ENCODE measurements around the gene SAE1. TPM values are rescaled to one million over a fixed set of nuclear protein-coding genes. Genes with fewer than 3 reads are reported as not detected.

Gene SAE1
- total RNA-seq, 2 experiments from 2014 or later: 165 to 175 TPM

DNA sequence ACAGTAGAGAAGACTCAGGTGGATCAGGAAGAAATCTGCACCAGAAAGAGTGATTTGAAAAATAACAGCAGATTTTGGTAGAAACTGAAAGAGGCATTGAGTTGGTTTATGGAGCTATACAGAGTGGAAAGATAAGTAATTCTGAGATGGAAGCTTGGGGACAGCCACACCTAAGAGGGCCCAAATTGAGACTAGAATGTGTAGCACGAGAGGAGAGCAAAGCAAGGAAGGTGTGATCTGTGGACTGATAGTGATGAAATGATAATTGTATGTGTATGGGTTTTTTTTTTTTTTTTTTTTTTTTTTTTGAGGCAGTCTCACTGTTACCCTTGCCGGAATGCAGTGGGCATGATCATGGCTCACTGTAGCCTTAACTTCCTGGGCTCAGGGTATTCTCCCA is 16.3 kb downstream of the SAE1 start:
- Mint-ChIP-seq H3K36me3 (ENCODE audit: low read depth) (peaks cover 74% of the 10 kb centered on the region), H3K4me1 (ENCODE audit: low read depth) (peaks cover 55% of the 10 kb centered on the region), H3K27me3 (ENCODE audit: low read depth) (no peaks in the 10 kb centered on the region), H3K27ac (peak overlapping the region; percentile 82), H3K9me3 (ENCODE audit: insufficient read depth) (no peaks in the 10 kb centered on the region), H3K4me3 (no peak overlapping the region)
- ChIA-PET CTCF (interaction anchor here (0.6 to 17.2 kb wide), 9 partner anchors 9 to 138 kb away, joined by 3 to 286 read pairs (median 10); no protein-coding TSS in a partner anchor), POLR2A (interaction anchor here (1.0 to 1.3 kb wide), 2 partner anchors 68 to 110 kb away, joined by 3 read pairs; partner anchors contain the start of gene CCDC9)
- ATAC-seq (no peak), DNase-seq (no peak)

DNA sequence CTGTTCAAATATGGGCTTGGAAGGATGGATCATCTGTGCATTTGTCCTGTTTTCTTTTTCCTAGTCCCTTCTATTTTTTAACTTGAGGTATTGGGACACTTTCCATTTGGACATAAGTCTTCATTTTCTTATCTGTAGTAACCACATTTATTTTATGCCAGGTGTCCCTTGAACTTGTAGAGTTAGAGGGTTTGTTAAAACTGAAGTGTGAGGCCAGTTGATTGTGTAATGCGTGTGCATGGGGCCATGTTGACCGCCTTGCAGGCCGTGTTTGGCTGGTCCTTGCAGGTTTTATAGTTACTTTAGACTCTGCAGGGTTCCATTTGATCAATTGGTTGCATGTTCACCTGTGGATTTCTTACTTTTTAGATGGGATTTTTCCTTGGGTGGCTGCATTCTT is 21.0 kb downstream of the SAE1 start:
- no peak for ATAC-seq
- peaks cover 36% of the 10 kb centered on the region for H3K4me1 Mint-ChIP-seq (ENCODE audit: low read depth)
- ChIA-PET CTCF (interaction anchor here (5.4 to 17.2 kb wide), 2 partner anchors 59 to 94 kb away, joined by 64 to 286 read pairs; no protein-coding TSS in a partner anchor), POLR2A (no interaction called here)
- H3K9me3 Mint-ChIP-seq (ENCODE audit: insufficient read depth): no peaks in the 10 kb centered on the region
- peaks cover 72% of the 10 kb centered on the region for H3K36me3 Mint-ChIP-seq (ENCODE audit: low read depth)
- no peak overlapping the region for H3K4me3 Mint-ChIP-seq
- no peak overlapping the region for H3K27ac Mint-ChIP-seq
- H3K27me3 Mint-ChIP-seq (ENCODE audit: low read depth): no peaks in the 10 kb centered on the region
- DNase-seq: no peak

DNA sequence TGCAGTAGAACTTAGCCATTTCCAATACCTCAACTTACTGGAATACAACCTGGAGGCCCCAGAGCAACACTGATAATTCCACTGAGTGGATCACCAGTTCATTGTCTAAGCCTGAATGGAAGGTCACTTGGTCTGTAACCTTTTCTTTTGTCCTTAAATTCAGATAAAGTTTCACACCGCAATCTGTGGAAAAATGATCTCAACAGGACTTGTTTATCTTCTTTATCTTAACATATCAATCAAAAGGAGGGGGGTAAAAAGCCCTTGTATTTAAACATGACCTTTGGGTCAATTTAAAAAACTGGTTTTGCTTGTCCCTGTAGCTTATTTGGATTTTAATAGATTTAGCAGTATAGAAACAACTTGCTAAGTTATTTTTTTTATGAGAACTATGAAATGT is 21.6 kb downstream of the SAE1 start:
- Mint-ChIP-seq H3K27ac (no peak overlapping the region), H3K4me1 (ENCODE audit: low read depth) (peaks cover 38% of the 10 kb centered on the region), H3K9me3 (ENCODE audit: insufficient read depth) (no peaks in the 10 kb centered on the region), H3K4me3 (no peak overlapping the region), H3K27me3 (ENCODE audit: low read depth) (no peaks in the 10 kb centered on the region), H3K36me3 (ENCODE audit: low read depth) (peaks cover 74% of the 10 kb centered on the region)
- ChIA-PET CTCF (interaction anchor here (0.9 to 17.2 kb wide), 4 partner anchors 18 to 93 kb away, joined by 3 to 286 read pairs (median 34); no protein-coding TSS in a partner anchor), POLR2A (interaction anchor here (0.7 to 0.9 kb wide), 2 partner anchors 35 to 41 kb away, joined by 3 read pairs; no protein-coding TSS in a partner anchor)
- DNase-seq: no peak
- ATAC-seq: no peak

DNA sequence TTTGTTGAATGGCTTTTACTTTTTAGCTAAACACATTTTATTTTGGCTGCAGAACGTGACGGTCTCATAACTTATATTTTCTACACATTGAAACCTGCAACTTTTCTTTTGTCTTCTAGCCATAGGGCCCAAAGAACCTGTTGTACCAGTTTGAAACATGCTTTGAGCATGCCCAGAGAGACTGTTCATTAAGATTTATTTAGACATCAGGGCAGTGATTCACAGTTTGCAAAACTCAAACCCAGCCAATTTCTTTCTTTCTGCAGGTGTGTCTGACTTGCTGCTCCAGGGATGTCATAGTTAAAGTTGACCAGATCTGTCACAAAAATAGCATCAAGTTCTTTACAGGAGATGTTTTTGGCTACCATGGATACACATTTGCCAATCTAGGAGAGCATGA is 22.0 kb downstream of the SAE1 start:
- H3K36me3 Mint-ChIP-seq (ENCODE audit: low read depth): peaks cover 77% of the 10 kb centered on the region
- CTCF ChIA-PET: interaction anchor here (0.9 to 17.2 kb wide), 4 partner anchors 18 to 93 kb away, joined by 3 to 286 read pairs (median 34); no protein-coding TSS in a partner anchor
- H3K4me1 Mint-ChIP-seq (ENCODE audit: low read depth): peaks cover 42% of the 10 kb centered on the region
- H3K9me3 Mint-ChIP-seq (ENCODE audit: insufficient read depth): no peaks in the 10 kb centered on the region
- H3K27me3 Mint-ChIP-seq (ENCODE audit: low read depth): no peaks in the 10 kb centered on the region
- no peak for ATAC-seq
- no peak for DNase-seq
- POLR2A ChIA-PET: interaction anchor here (0.7 to 0.9 kb wide), 2 partner anchors 34 to 41 kb away, joined by 3 read pairs; no protein-coding TSS in a partner anchor
- H3K27ac Mint-ChIP-seq: no peak overlapping the region
- H3K4me3 Mint-ChIP-seq: no peak overlapping the region

DNA sequence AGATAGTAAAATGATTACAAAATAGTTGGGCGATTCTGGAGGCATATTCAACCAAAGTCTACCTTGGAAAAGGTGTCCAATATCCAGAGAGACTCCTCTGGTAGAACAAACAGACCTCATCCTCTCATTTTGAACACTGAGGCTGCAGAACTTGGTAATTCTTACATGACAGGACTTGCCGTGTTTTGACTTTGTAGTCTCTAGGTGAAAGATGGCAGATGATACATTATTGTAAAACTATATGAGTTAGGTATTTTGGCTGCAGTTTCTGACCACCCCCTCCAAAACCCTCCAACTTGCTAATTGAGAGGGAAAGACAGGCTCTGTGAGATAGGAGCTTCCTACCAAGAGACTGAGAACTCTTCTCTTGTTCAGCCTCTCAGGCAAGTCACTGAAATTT is 22.6 kb downstream of the SAE1 start:
- ATAC-seq (no peak), DNase-seq (no peak)
- Mint-ChIP-seq H3K27me3 (ENCODE audit: low read depth) (no peaks in the 10 kb centered on the region), H3K36me3 (ENCODE audit: low read depth) (peaks cover 77% of the 10 kb centered on the region), H3K4me3 (no peak overlapping the region), H3K9me3 (ENCODE audit: insufficient read depth) (no peaks in the 10 kb centered on the region), H3K4me1 (ENCODE audit: low read depth) (peaks cover 44% of the 10 kb centered on the region), H3K27ac (no peak overlapping the region)
- ChIA-PET POLR2A (no interaction called here), CTCF (interaction anchor here (17.2 kb wide), 1 partner anchor 92 kb away, joined by 286 read pairs; no protein-coding TSS in a partner anchor)

DNA sequence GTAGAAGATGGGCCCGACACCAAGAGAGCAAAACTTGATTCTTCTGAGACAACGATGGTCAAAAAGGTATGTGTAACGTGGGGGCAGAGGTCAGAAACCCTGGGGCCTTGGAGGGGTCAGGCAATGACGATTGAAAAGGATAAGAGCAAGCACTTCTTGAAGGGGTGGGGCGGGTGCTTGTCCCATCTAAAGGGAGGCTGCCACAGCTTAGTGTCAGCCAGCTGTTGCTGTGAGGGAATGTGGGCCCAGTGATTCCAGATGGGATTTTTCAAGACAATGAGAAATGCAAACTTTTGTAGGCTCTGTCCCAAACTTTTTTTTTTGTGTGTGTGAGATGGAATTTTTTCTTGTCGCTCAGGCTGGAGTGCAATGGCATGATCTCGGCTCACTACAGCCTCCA is 24.5 kb downstream of the SAE1 start:
- Mint-ChIP-seq H3K9me3 (ENCODE audit: insufficient read depth) (no peaks in the 10 kb centered on the region), H3K4me3 (no peak overlapping the region), H3K27me3 (ENCODE audit: low read depth) (no peaks in the 10 kb centered on the region), H3K36me3 (ENCODE audit: low read depth) (peaks cover 77% of the 10 kb centered on the region), H3K27ac (peak overlapping the region; percentile 22), H3K4me1 (ENCODE audit: low read depth) (peaks cover 55% of the 10 kb centered on the region)
- CTCF ChIA-PET: interaction anchor here (0.7 to 17.2 kb wide), 2 partner anchors 91 to 100 kb away, joined by 3 to 286 read pairs; no protein-coding TSS in a partner anchor
- DNase-seq (no peak), ATAC-seq (no peak)
- POLR2A ChIA-PET: interaction anchor here (1.1 kb wide), 1 partner anchor 89 kb away, joined by 3 read pairs; no protein-coding TSS in a partner anchor

DNA sequence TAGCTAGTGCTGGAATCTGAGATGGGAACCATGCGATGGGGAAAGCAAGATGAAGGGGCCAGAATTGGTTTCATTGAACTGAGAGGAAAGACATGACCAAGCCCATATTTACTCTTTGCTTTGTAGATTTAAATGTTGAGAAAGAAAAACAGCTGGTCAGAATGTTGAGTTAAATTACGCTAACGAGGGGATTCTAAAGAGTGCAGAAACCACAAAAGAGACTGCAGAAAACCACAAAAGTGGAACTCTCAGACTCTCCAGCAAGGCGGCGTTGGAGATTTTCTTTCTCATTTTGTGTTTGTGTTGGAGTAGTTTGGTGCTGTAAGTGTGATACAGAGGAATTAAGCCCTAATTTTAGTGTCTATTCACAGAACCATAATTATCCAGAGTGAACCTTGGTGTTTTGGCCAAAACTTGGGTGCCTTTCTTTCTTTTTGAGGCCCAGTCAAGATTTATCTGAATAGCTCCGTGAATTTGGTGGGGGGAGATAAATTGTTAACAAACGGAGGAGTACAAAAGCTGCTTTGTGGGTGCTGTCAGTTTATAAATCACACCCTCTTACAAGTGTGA is 26.3 kb downstream of the SAE1 start:
- DNase-seq (peak; percentile 38), ATAC-seq (peak; percentile 32)
- no peaks in the 10 kb centered on the region for H3K9me3 Mint-ChIP-seq (ENCODE audit: insufficient read depth)
- H3K27ac Mint-ChIP-seq: peak overlapping the region; percentile 85
- no peaks in the 10 kb centered on the region for H3K27me3 Mint-ChIP-seq (ENCODE audit: low read depth)
- peak overlapping the region; percentile 63 for H3K4me3 Mint-ChIP-seq
- ChIA-PET CTCF (interaction anchor here (0.7 to 17.2 kb wide), 17 partner anchors 8 to 286 kb away, joined by 3 to 286 read pairs (median 5); partner anchors contain the start of gene SAE1), POLR2A (interaction anchor here (1.3 to 3.5 kb wide), 6 partner anchors 21 to 118 kb away, joined by 4 to 19 read pairs (median 10); partner anchors contain the start of genes INAFM1 and ZC3H4)
- peaks cover 59% of the 10 kb centered on the region for H3K4me1 Mint-ChIP-seq (ENCODE audit: low read depth)
- H3K36me3 Mint-ChIP-seq (ENCODE audit: low read depth): peaks cover 71% of the 10 kb centered on the region

DNA sequence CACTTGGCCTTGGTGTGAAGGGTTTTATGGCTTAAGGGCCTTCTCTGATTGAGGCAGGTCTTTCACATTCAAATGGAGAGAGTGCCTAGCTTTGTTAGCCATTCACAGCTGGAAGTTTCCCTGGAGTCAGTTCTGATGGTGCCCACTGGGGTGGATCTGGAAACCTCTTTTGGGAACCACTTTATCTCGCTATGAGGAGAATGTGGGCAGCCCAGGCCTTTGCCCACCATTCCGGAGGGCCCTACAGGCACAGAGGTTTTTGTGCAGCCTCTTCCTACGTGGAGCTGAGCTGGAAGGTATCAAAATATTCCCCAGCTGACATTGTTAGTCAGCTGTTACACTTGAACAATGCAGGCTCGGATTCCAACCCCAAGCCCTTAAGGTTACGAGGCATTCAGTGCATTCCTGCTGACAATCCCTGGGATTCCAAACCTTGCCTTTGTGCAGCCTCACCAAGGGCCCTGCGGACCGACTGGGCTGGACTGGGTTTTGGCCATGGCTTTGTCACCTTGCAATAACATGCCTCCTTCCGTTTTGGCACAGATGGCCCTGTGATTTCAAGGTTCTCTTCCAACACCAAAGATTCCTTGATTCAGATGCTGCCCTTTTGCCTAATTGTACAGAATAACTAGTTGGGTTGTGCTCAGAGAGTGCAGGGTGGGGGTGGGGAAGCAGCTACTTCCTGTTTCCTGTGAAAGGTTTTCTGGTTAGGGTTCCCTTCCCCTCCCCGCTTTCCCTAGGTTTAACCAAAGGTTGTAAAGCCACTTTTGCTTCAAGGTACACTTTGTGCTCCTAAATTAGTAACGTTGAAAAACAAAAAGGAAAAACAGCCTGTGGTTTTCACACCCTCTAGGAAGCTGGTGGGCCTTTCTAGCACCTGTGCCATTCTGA is 27.0 kb downstream of the SAE1 start:
- H3K4me3 Mint-ChIP-seq: peak overlapping the region; percentile 63
- ChIA-PET CTCF (interaction anchor here (0.7 to 17.2 kb wide), 22 partner anchors 7 to 145 kb away, joined by 3 to 286 read pairs (median 5); partner anchors contain the start of genes SAE1 and ZC3H4), POLR2A (interaction anchor here (0.6 to 3.5 kb wide), 10 partner anchors 21 to 194 kb away, joined by 3 to 19 read pairs (median 6); partner anchors contain the start of genes INAFM1, SAE1 and ZC3H4)
- peak; percentile 61 for DNase-seq
- peaks cover 70% of the 10 kb centered on the region for H3K36me3 Mint-ChIP-seq (ENCODE audit: low read depth)
- H3K27ac Mint-ChIP-seq: peak overlapping the region; percentile 85
- peak; percentile 12 for ATAC-seq
- H3K9me3 Mint-ChIP-seq (ENCODE audit: insufficient read depth): no peaks in the 10 kb centered on the region
- no peaks in the 10 kb centered on the region for H3K27me3 Mint-ChIP-seq (ENCODE audit: low read depth)
- peaks cover 60% of the 10 kb centered on the region for H3K4me1 Mint-ChIP-seq (ENCODE audit: low read depth)

DNA sequence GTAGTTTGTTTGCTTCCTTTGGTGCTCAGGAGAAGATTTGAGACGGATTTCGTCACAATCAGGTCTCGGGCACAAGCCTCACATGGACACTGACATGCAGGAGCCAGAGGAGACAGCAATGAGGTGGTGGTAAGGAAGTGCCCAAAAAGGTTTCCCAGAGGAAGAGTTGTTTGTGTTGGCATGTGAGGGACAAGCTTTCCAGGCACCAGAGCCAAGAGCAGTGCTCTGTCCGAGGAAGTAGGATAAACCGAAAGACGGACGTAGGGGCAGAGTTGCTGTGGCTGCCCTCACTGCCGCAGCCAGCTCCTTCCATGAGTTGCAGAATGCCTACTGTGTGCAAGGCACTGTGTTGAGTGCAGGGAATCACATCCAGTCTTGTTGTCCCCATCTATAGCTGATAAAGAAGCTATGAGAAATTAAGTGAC is 27.7 kb downstream of the SAE1 start:
- no peaks in the 10 kb centered on the region for H3K9me3 Mint-ChIP-seq (ENCODE audit: insufficient read depth)
- CTCF ChIA-PET: interaction anchor here (0.7 to 17.2 kb wide), 18 partner anchors 8 to 145 kb away, joined by 3 to 286 read pairs (median 6); partner anchors contain the start of genes SAE1 and ZC3H4
- H3K36me3 Mint-ChIP-seq (ENCODE audit: low read depth): peaks cover 63% of the 10 kb centered on the region
- H3K27me3 Mint-ChIP-seq (ENCODE audit: low read depth): no peaks in the 10 kb centered on the region
- H3K4me1 Mint-ChIP-seq (ENCODE audit: low read depth): peaks cover 58% of the 10 kb centered on the region
- H3K27ac Mint-ChIP-seq: peak overlapping the region; percentile 85
- peak overlapping the region; percentile 63 for H3K4me3 Mint-ChIP-seq
- DNase-seq (no peak), ATAC-seq (no peak)
- POLR2A ChIA-PET: interaction anchor here (0.6 to 3.5 kb wide), 10 partner anchors 12 to 193 kb away, joined by 3 to 19 read pairs (median 6); partner anchors contain the start of genes SAE1 and ZC3H4

DNA sequence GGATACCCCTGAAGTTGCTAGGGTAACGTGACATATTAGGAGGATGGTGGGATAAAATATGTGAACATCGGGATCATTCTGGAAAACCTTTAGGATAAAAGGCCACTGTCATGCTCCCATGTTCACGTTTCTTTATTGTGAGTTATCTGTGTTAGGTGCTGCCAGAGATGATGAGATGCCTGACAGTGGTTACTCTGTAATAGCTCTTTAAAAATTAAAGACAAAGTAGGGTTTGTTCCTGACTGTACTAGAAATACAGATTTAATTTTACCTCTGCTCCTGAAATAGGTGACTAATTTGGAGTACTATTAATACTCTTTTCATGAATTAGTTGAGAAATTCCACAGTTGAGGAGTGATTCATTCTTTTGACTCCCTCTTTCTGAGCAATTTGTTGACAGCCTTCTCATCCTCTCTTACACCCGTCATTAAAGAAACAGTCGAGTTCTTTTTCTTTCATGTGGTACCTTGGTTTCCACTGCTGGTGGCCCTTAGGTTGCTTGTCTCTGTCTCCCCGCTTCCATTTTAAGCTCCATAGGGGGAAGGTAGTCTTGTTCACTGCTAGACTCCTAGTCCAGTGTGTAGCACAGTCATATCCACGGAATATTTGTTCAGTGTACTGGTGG is 28.4 kb downstream of the SAE1 start:
- peak overlapping the region; percentile 63 for H3K4me3 Mint-ChIP-seq
- H3K4me1 Mint-ChIP-seq (ENCODE audit: low read depth): peaks cover 58% of the 10 kb centered on the region

More for the DNA sequence above, 28.4 kb downstream of the SAE1 start:
- Mint-ChIP-seq H3K27ac (peak overlapping the region; percentile 85), H3K9me3 (ENCODE audit: insufficient read depth) (no peaks in the 10 kb centered on the region), H3K27me3 (ENCODE audit: low read depth) (no peaks in the 10 kb centered on the region), H3K36me3 (ENCODE audit: low read depth) (peaks cover 63% of the 10 kb centered on the region)
- CTCF ChIA-PET: interaction anchor here (0.7 to 17.2 kb wide), 19 partner anchors 9 to 146 kb away, joined by 3 to 286 read pairs (median 7); partner anchors contain the start of genes SAE1 and ZC3H4
- DNase-seq (peak; percentile 66), ATAC-seq (peak; percentile 82)
- POLR2A ChIA-PET: interaction anchor here (0.7 to 3.5 kb wide), 13 partner anchors 12 to 87 kb away, joined by 3 to 19 read pairs (median 6); partner anchors contain the start of genes SAE1 and ZC3H4

All from activated CD8-positive, alpha-beta T cell treated with anti-CD3 and anti-CD28 coated beads, Interleukin-2, amount 10 ng/mL, durations not matched to agents 7 days and 5 days (primary cell).